HEK293 (cell line): ENCODE results near the gene TFAP2C.

Experiments
- CTCF ChIA-PET: fragments of 350-600 bp; formaldehyde crosslinking; extraction: SDS; loops from one replicate; lab custom pipeline; 2021; ENCODE audit warnings: antibody characterized with exemption; lab: Yijun Ruan, JAX
- POLR2A ChIA-PET: fragments of 300-600 bp; formaldehyde crosslinking; extraction: SDS; loops from one replicate; lab custom pipeline; 2020; ENCODE audit warnings: antibody characterized with exemption, inconsistent platforms; lab: Yijun Ruan, JAX
- H3K27ac ChIP-seq: fragments of 200-500 bp; sonication (Bioruptor generic); 2 replicates; pipeline ENCODE4 v1.5.1; 2014; ENCODE audit warnings: low read depth, low read length, control low read depth, inconsistent platforms; ENCODE audit errors: extremely low read depth
- H3K36me3 ChIP-seq, 2 experiments: fragments of 200-500 bp in 1 of 2; sonication (Bioruptor generic) in 1 of 2; 1 replicate in 1 of 2; 2 replicates in 1 of 2; pipeline ENCODE4 v1.5.1; 2014 to 2017; ENCODE audit warnings: inconsistent platforms in 2 of 2, low read length in 2 of 2; ENCODE audit not compliant: control insufficient read depth in 2 of 2, insufficient read depth in 1 of 2
- H3K4me1 ChIP-seq: fragments of 200-500 bp; sonication (Bioruptor generic); 2 replicates; pipeline ENCODE4 v1.5.1; 2014; ENCODE audit warnings: mild to moderate bottlenecking, low read length, inconsistent platforms; ENCODE audit not compliant: control insufficient read depth, insufficient read depth
- H3K4me3 ChIP-seq: 2 replicates; pipeline ENCODE4 v1.5.1; 2011; ENCODE audit warnings: low read depth, mild to moderate bottlenecking, control low read depth, low read length, moderate library complexity
- H3K9me3 ChIP-seq: fragments of 200-500 bp; sonication (Bioruptor generic); 2 replicates; pipeline ENCODE4 v1.5.1; 2014; ENCODE audit warnings: low read depth, low read length, inconsistent platforms; ENCODE audit not compliant: control insufficient read depth, insufficient read depth
- KLF8 ChIP-seq: fragments of 450-650 bp; formaldehyde crosslinking; IDR thresholded peaks from 2 replicates; pipeline ENCODE4 v1.5.1; 2016; ENCODE audit warnings: missing biosample characterization, missing genetic modification characterization
- ZBTB1 ChIP-seq: fragments of 450-650 bp; formaldehyde crosslinking; IDR thresholded peaks from 2 replicates; pipeline ENCODE4 v1.5.1; 2016; ENCODE audit warnings: missing biosample characterization, missing genetic modification characterization
- ZBTB48 ChIP-seq: fragments of 450-650 bp; formaldehyde crosslinking; IDR thresholded peaks from 2 replicates; pipeline ENCODE4 v1.5.1; 2016; ENCODE audit warnings: missing biosample characterization, missing genetic modification characterization
- ZFP37 ChIP-seq: fragments of 450-650 bp; formaldehyde crosslinking; IDR thresholded peaks from 2 replicates; pipeline ENCODE4 v1.5.1; 2016; ENCODE audit warnings: missing biosample characterization, missing genetic modification characterization
- ZNF133 ChIP-seq: fragments of 450-650 bp; formaldehyde crosslinking; IDR thresholded peaks from 2 replicates; pipeline ENCODE4 v1.5.1; 2016; ENCODE audit warnings: missing biosample characterization, missing genetic modification characterization
- ZNF214 ChIP-seq: fragments of 450-650 bp; formaldehyde crosslinking; IDR thresholded peaks from 2 replicates; pipeline ENCODE4 v1.5.1; 2017; ENCODE audit warnings: missing biosample characterization, mild to moderate bottlenecking, missing genetic modification characterization, borderline replicate concordance
- ZNF239 ChIP-seq: fragments of 450-650 bp; formaldehyde crosslinking; IDR thresholded peaks from 2 replicates; pipeline ENCODE4 v1.5.1; 2016; ENCODE audit warnings: missing biosample characterization, missing genetic modification characterization
- ZNF24 ChIP-seq: fragments of 450-650 bp; formaldehyde crosslinking; IDR thresholded peaks from 2 replicates; pipeline ENCODE4 v1.5.1; 2016; ENCODE audit warnings: missing biosample characterization, missing genetic modification characterization
- ZNF341 ChIP-seq: fragments of 450-650 bp; formaldehyde crosslinking; IDR thresholded peaks from 2 replicates; pipeline ENCODE4; 2016; ENCODE audit warnings: low read depth, missing biosample characterization, missing genetic modification characterization
- ZNF510 ChIP-seq: fragments of 450-650 bp; formaldehyde crosslinking; IDR thresholded peaks from 2 replicates; pipeline ENCODE4 v1.5.1; 2018; ENCODE audit warnings: mild to moderate bottlenecking, missing genetic modification characterization, missing biosample characterization; ENCODE audit not compliant: insufficient replicate concordance
- ZNF514 ChIP-seq: fragments of 450-650 bp; formaldehyde crosslinking; IDR thresholded peaks from 2 replicates; pipeline ENCODE4 v1.5.1; 2016; ENCODE audit warnings: missing biosample characterization, missing genetic modification characterization
- ZNF629 ChIP-seq: fragments of 450-650 bp; formaldehyde crosslinking; IDR thresholded peaks from 2 replicates; pipeline ENCODE4 v1.5.1; 2017; ENCODE audit warnings: missing biosample characterization, missing genetic modification characterization
- ZNF843 ChIP-seq: fragments of 450-650 bp; formaldehyde crosslinking; IDR thresholded peaks from 2 replicates; pipeline ENCODE4 v1.5.1; 2016; ENCODE audit warnings: missing biosample characterization, missing genetic modification characterization
- TF ChIP-seq, protein P1 (sequence below): fragments of 450-650 bp; formaldehyde crosslinking; IDR thresholded peaks from 2 replicates; pipeline ENCODE4 v1.5.1; 2016; ENCODE audit warnings: missing biosample characterization, missing genetic modification characterization
- TF ChIP-seq, protein P2 (sequence below): fragments of 450-650 bp; IDR thresholded peaks from 2 replicates; pipeline ENCODE4 v1.5.1; 2018; ENCODE audit warnings: missing biosample characterization, missing genetic modification characterization
- TF ChIP-seq, protein P3 (sequence below): fragments of 450-650 bp; formaldehyde crosslinking; IDR thresholded peaks from 2 replicates; pipeline ENCODE4 v1.5.1; 2016; ENCODE audit warnings: missing biosample characterization, missing genetic modification characterization
- TF ChIP-seq, protein P4 (sequence below): fragments of 450-650 bp; formaldehyde crosslinking; IDR thresholded peaks from 2 replicates; pipeline ENCODE4 v1.5.1; 2017; ENCODE audit warnings: missing biosample characterization, missing genetic modification characterization
- TF ChIP-seq, protein P5 (sequence below): fragments of 450-650 bp; formaldehyde crosslinking; IDR thresholded peaks from 2 replicates; pipeline ENCODE4 v1.5.1; 2016; ENCODE audit warnings: missing biosample characterization, missing genetic modification characterization, borderline replicate concordance
- TF ChIP-seq, protein P6 (sequence below): fragments of 450-650 bp; formaldehyde crosslinking; IDR thresholded peaks from 2 replicates; pipeline ENCODE4 v1.5.1; 2016; ENCODE audit warnings: missing biosample characterization, missing genetic modification characterization

Gene TFAP2C

DNA sequence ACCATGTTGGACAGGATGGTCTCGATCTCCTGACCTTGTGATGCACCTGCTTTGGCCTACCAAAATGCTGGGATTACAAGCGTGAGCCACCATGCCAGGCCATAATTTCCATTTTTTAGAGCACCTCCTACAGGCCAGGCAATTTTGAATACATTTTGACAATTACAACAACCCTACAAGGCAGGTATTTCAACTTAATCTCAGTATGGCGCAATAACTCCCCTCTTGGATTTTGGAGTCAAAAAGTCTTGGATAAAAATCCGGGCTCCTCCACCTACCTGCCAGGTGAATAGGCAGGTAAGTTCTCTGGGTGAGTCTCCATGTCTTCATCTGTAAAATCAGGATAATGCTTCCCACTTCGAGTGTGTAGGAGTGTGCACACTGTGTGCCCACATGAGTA is 39.5 kb upstream of the TFAP2C start:
- CTCF ChIA-PET: interaction anchor here (1.2 kb wide), 1 partner anchor 43 kb away, joined by 4 read pairs; no protein-coding TSS in a partner anchor
- Histone ChIP-seq H3K9me3 (no peaks in the 10 kb centered on the region), H3K27ac (no peak overlapping the region), H3K36me3 (no peaks in the 10 kb centered on the region), H3K4me1 (no peaks in the 10 kb centered on the region), H3K4me3 (no peak overlapping the region)
- POLR2A ChIA-PET: no interaction called here
- no peak for TF ChIP-seq ZNF514 (tag by site-specific recombination)
- no peak for TF ChIP-seq ZBTB48 (tag by site-specific recombination)
- TF ChIP-seq, protein P1, sequence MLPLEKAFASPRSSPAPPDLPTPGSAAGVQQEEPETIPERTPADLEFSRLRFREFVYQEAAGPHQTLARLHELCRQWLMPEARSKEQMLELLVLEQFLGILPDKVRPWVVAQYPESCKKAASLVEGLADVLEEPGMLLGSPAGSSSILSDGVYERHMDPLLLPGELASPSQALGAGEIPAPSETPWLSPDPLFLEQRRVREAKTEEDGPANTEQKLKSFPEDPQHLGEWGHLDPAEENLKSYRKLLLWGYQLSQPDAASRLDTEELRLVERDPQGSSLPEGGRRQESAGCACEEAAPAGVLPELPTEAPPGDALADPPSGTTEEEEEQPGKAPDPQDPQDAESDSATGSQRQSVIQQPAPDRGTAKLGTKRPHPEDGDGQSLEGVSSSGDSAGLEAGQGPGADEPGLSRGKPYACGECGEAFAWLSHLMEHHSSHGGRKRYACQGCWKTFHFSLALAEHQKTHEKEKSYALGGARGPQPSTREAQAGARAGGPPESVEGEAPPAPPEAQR (tag by site-specific recombination): no peak
- TF ChIP-seq ZNF239 (tag by site-specific recombination): no peak
- TF ChIP-seq ZBTB1 (tag by site-specific recombination): no peak
- TF ChIP-seq ZNF843: no peak
- TF ChIP-seq ZNF133: no peak
- TF ChIP-seq ZNF629 (tag by site-specific recombination): no peak
- no peak for TF ChIP-seq ZNF24 (tag by site-specific recombination)
- TF ChIP-seq, protein P2, sequence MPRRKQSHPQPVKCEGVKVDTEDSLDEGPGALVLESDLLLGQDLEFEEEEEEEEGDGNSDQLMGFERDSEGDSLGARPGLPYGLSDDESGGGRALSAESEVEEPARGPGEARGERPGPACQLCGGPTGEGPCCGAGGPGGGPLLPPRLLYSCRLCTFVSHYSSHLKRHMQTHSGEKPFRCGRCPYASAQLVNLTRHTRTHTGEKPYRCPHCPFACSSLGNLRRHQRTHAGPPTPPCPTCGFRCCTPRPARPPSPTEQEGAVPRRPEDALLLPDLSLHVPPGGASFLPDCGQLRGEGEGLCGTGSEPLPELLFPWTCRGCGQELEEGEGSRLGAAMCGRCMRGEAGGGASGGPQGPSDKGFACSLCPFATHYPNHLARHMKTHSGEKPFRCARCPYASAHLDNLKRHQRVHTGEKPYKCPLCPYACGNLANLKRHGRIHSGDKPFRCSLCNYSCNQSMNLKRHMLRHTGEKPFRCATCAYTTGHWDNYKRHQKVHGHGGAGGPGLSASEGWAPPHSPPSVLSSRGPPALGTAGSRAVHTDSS (tag by site-specific recombination): no peak

DNA sequence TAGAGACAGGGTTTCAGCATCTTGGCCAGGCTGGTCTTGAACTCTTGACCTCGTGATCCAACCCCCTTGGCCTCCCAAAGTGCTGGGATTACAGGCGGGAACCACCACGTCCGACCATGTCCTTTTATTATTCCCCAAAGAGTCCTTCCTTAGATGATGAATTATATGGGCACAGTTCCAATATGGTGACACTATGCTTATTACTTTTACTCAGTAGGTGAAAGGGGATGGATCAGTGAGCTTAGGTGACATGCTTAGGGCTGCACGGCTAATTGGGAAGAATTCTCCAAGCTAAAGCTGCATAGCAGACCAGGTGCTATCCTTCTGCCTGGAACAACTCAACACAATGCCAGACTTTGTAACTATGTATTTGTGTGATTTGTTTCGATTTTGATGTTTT is 38.2 kb upstream of the TFAP2C start:
- H3K4me3 ChIP-seq: no peak overlapping the region
- POLR2A ChIA-PET: no interaction called here
- CTCF ChIA-PET: no interaction called here
- H3K27ac ChIP-seq: no peak overlapping the region
- no peaks in the 10 kb centered on the region for H3K4me1 ChIP-seq
- no peaks in the 10 kb centered on the region for H3K36me3 ChIP-seq
- no peaks in the 10 kb centered on the region for H3K9me3 ChIP-seq
- TF ChIP-seq, protein P3, sequence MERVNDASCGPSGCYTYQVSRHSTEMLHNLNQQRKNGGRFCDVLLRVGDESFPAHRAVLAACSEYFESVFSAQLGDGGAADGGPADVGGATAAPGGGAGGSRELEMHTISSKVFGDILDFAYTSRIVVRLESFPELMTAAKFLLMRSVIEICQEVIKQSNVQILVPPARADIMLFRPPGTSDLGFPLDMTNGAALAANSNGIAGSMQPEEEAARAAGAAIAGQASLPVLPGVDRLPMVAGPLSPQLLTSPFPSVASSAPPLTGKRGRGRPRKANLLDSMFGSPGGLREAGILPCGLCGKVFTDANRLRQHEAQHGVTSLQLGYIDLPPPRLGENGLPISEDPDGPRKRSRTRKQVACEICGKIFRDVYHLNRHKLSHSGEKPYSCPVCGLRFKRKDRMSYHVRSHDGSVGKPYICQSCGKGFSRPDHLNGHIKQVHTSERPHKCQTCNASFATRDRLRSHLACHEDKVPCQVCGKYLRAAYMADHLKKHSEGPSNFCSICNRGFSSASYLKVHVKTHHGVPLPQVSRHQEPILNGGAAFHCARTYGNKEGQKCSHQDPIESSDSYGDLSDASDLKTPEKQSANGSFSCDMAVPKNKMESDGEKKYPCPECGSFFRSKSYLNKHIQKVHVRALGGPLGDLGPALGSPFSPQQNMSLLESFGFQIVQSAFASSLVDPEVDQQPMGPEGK: no peak
- no peak for TF ChIP-seq ZNF214
- TF ChIP-seq ZNF510 (tag by site-specific recombination): no peak
- TF ChIP-seq KLF8 (tag by site-specific recombination): no peak
- TF ChIP-seq, protein P4, sequence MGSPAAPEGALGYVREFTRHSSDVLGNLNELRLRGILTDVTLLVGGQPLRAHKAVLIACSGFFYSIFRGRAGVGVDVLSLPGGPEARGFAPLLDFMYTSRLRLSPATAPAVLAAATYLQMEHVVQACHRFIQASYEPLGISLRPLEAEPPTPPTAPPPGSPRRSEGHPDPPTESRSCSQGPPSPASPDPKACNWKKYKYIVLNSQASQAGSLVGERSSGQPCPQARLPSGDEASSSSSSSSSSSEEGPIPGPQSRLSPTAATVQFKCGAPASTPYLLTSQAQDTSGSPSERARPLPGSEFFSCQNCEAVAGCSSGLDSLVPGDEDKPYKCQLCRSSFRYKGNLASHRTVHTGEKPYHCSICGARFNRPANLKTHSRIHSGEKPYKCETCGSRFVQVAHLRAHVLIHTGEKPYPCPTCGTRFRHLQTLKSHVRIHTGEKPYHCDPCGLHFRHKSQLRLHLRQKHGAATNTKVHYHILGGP (tag by site-specific recombination): no peak
- TF ChIP-seq, protein P5, sequence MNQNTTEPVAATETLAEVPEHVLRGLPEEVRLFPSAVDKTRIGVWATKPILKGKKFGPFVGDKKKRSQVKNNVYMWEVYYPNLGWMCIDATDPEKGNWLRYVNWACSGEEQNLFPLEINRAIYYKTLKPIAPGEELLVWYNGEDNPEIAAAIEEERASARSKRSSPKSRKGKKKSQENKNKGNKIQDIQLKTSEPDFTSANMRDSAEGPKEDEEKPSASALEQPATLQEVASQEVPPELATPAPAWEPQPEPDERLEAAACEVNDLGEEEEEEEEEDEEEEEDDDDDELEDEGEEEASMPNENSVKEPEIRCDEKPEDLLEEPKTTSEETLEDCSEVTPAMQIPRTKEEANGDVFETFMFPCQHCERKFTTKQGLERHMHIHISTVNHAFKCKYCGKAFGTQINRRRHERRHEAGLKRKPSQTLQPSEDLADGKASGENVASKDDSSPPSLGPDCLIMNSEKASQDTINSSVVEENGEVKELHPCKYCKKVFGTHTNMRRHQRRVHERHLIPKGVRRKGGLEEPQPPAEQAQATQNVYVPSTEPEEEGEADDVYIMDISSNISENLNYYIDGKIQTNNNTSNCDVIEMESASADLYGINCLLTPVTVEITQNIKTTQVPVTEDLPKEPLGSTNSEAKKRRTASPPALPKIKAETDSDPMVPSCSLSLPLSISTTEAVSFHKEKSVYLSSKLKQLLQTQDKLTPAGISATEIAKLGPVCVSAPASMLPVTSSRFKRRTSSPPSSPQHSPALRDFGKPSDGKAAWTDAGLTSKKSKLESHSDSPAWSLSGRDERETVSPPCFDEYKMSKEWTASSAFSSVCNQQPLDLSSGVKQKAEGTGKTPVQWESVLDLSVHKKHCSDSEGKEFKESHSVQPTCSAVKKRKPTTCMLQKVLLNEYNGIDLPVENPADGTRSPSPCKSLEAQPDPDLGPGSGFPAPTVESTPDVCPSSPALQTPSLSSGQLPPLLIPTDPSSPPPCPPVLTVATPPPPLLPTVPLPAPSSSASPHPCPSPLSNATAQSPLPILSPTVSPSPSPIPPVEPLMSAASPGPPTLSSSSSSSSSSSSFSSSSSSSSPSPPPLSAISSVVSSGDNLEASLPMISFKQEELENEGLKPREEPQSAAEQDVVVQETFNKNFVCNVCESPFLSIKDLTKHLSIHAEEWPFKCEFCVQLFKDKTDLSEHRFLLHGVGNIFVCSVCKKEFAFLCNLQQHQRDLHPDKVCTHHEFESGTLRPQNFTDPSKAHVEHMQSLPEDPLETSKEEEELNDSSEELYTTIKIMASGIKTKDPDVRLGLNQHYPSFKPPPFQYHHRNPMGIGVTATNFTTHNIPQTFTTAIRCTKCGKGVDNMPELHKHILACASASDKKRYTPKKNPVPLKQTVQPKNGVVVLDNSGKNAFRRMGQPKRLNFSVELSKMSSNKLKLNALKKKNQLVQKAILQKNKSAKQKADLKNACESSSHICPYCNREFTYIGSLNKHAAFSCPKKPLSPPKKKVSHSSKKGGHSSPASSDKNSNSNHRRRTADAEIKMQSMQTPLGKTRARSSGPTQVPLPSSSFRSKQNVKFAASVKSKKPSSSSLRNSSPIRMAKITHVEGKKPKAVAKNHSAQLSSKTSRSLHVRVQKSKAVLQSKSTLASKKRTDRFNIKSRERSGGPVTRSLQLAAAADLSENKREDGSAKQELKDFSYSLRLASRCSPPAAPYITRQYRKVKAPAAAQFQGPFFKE (tag by site-specific recombination): no peak
- TF ChIP-seq ZNF341 (tag by site-specific recombination): no peak
- TF ChIP-seq ZFP37 (tag by site-specific recombination): no peak
- TF ChIP-seq, protein P6, sequence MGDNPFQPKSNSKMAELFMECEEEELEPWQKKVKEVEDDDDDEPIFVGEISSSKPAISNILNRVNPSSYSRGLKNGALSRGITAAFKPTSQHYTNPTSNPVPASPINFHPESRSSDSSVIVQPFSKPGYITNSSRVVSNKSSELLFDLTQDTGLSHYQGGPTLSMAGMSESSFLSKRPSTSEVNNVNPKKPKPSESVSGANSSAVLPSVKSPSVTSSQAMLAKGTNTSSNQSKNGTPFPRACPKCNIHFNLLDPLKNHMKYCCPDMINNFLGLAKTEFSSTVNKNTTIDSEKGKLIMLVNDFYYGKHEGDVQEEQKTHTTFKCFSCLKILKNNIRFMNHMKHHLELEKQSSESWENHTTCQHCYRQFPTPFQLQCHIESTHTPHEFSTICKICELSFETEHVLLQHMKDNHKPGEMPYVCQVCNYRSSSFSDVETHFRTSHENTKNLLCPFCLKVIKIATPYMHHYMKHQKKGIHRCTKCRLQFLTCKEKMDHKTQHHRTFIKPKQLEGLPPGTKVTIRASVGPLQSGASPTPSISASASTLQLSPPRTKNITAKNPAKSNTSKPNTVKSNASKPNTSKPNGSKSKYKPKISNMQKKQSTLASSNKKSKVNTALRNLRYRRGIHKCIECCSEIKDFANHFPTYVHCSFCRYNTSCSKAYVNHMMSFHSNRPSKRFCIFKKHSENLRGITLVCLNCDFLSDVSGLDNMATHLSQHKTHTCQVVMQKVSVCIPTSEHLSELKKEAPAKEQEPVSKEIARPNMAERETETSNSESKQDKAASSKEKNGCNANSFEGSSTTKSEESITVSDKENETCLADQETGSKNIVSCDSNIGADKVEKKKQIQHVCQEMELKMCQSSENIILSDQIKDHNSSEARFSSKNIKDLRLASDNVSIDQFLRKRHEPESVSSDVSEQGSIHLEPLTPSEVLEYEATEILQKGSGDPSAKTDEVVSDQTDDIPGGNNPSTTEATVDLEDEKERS: no peak
